Gastrocnemius medialis (tissue), 4 donors: ENCODE results near the gene DZIP1.

Source experiments
- POLR2A ChIP-seq, 2 donors: fragments of 450-650 bp; IDR thresholded peaks; one replicate each; pipeline ENCODE4 v1.6.1; 2017; ENCODE audit warnings: antibody characterized with exemption in 2 of 2, mild to moderate bottlenecking in 2 of 2, moderate library complexity in 2 of 2
- TF ChIP-seq, protein P1 (sequence below), 5 experiments: fragments of 450-650 bp in 3 of 5; fragments of 200-600 bp in 2 of 5; sonication (generic) in 2 of 5; IDR thresholded peaks in 4 of 5; conservative IDR thresholded peaks in 1 of 5; 1 replicate in 4 of 5; 2 replicates in 1 of 5; pipeline ENCODE4 v1.5.1; 2016 to 2019; ENCODE audit warnings: antibody characterized with exemption in 5 of 5, mild to moderate bottlenecking in 3 of 5, moderate library complexity in 3 of 5

DNA sequence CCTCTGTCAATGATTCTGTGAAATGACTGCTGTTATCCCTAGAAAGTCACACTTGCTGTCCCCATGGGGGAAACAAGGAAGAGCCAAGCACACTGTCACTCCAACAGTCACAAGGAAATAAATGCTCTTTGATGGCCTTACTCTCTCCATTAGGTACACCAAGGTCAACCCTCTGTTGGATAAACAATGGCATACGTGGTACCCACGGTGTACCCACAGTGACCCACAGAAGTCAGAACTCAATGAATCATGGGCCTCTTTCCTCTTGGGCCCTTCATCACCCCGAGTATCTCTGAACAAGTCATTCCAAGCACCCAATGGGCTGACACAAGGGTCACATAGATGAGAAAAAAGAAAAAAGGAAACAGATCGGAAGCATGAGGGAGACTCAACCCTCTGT, 15.4 kb downstream of the DZIP1 start:
- TF ChIP-seq POLR2A (IDR thresholded peaks at IDR 0.05): no peak
- TF ChIP-seq, protein P1, sequence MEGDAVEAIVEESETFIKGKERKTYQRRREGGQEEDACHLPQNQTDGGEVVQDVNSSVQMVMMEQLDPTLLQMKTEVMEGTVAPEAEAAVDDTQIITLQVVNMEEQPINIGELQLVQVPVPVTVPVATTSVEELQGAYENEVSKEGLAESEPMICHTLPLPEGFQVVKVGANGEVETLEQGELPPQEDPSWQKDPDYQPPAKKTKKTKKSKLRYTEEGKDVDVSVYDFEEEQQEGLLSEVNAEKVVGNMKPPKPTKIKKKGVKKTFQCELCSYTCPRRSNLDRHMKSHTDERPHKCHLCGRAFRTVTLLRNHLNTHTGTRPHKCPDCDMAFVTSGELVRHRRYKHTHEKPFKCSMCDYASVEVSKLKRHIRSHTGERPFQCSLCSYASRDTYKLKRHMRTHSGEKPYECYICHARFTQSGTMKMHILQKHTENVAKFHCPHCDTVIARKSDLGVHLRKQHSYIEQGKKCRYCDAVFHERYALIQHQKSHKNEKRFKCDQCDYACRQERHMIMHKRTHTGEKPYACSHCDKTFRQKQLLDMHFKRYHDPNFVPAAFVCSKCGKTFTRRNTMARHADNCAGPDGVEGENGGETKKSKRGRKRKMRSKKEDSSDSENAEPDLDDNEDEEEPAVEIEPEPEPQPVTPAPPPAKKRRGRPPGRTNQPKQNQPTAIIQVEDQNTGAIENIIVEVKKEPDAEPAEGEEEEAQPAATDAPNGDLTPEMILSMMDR (IDR thresholded peaks at IDR 0.05 in 4 of 5, conservative IDR thresholded peaks at IDR 0.05 in 1 of 5): no peak
